Uterus (tissue), 4 donors: Measurements from ENCODE around the gene ASTN1. TPM values are rescaled to one million over a fixed set of nuclear protein-coding genes. Genes with fewer than 3 reads are reported as not detected.

Experiments used
- DNase-seq, 2 donors: peaks; one replicate each; pipeline ENCODE4 v3.0.0-alpha.2; 2019 to 2020
- H3K27ac ChIP-seq, 2 donors: fragments of 200-600 bp; sonication (generic); 1 replicate in 1 of 2; 2 replicates in 1 of 2; pipeline ENCODE4 v1.5.1; 2016 to 2018
- H3K27me3 ChIP-seq, 2 donors: fragments of 200-600 bp; sonication (generic); one replicate each; pipeline ENCODE4 v1.5.1; 2018 to 2019; ENCODE audit warnings: control low read depth in 1 of 2
- H3K36me3 ChIP-seq, 2 donors: fragments of 200-600 bp; sonication (generic); one replicate each; pipeline ENCODE4 v1.5.1; 2019; ENCODE audit warnings: control low read depth in 1 of 2
- H3K4me1 ChIP-seq, 2 donors: fragments of 200-600 bp; sonication (generic); one replicate each; pipeline ENCODE4 v1.5.1; 2018 to 2019; ENCODE audit warnings: control low read depth in 1 of 2
- H3K4me3 ChIP-seq, 2 donors: fragments of 200-600 bp; sonication (generic); 1 replicate in 1 of 2; 2 replicates in 1 of 2; pipeline ENCODE4 v1.5.1; 2018 to 2019; ENCODE audit warnings: mild to moderate bottlenecking in 1 of 2
- H3K9me3 ChIP-seq, 2 donors: fragments of 200-600 bp; sonication (generic); one replicate each; pipeline ENCODE4 v1.5.1; 2019; ENCODE audit warnings: control low read depth in 1 of 2
- CTCF ChIP-seq, 4 experiments: fragments of 200-600 bp in 2 of 4; fragments of 450-650 bp in 2 of 4; sonication (generic) in 2 of 4; IDR thresholded peaks; one replicate each; pipeline ENCODE4 v1.5.1; 2016 to 2019; ENCODE audit warnings: antibody characterized with exemption in 4 of 4, mild to moderate bottlenecking in 2 of 4, moderate library complexity in 1 of 4
- POLR2A ChIP-seq, 2 donors: fragments of 450-650 bp; IDR thresholded peaks; one replicate each; pipeline ENCODE4 v1.6.1; 2016; ENCODE audit warnings: antibody characterized with exemption in 2 of 2, mild to moderate bottlenecking in 1 of 2, moderate library complexity in 1 of 2
- intact Hi-C: fragments of 100-400 bp; cut with DNase I; formaldehyde crosslinking; loops from one replicate; pipeline ENCODE4 v1.15.1; 2023; ENCODE audit warnings: low total_unique reads
- total RNA-seq, 4 donors: library from RNA; depleted of rRNA in 3 of 4; stranded (reverse); fragments of >200 nt in 3 of 4; gene quantifications; one replicate each; pipeline versions ENCODE4 v1.1.0 to v1.2.4, GENCODE V29; 2014 to 2023
- donor health status: DM: yes; HTN: yes; CAD: no.

ASTN1 gene
- total RNA-seq, 4 donors from 2014 or later, result 0.29 to 42.7 (median 2.5) TPM

GRCh38 chr1:176849281-176849680 lies 315.2 kb downstream of the ASTN1 start:
- no peaks in the 10 kb centered on the region for H3K4me1 ChIP-seq
- TF ChIP-seq CTCF (IDR thresholded peaks at IDR 0.05), result no peak
- TF ChIP-seq POLR2A (IDR thresholded peaks at IDR 0.05), result no peak
- no peaks in the 10 kb centered on the region for H3K9me3 ChIP-seq
- no peaks in the 10 kb centered on the region for H3K27me3 ChIP-seq
- H3K36me3 ChIP-seq, result no peaks in the 10 kb centered on the region
- intact Hi-C loops, result no loop called here
- no peak overlapping the region for H3K4me3 ChIP-seq
- no peak overlapping the region for H3K27ac ChIP-seq
- no peak for DNase-seq

- no peaks in the 10 kb centered on the region for H3K27me3 ChIP-seq
- H3K4me3 ChIP-seq, result no peak overlapping the region
- no peaks in the 10 kb centered on the region for H3K9me3 ChIP-seq
- intact Hi-C loops, result no loop called here
- no peak overlapping the region for H3K27ac ChIP-seq
- TF ChIP-seq POLR2A (IDR thresholded peaks at IDR 0.05), result no peak
- TF ChIP-seq CTCF (IDR thresholded peaks at IDR 0.05), result no peak
- no peaks in the 10 kb centered on the region for H3K4me1 ChIP-seq
- no peaks in the 10 kb centered on the region for H3K36me3 ChIP-seq
- DNase-seq, result no peak
Observed at GRCh38 chr1:176847052-176847451, 317.5 kb downstream of the ASTN1 start.

GRCh38 chr1:176843352-176844297 lies 320.9 kb downstream of the ASTN1 start:
- intact Hi-C loops, result no loop called here
- Histone ChIP-seq H3K4me3 (no peak overlapping the region), H3K36me3 (no peaks in the 10 kb centered on the region), H3K27me3 (no peaks in the 10 kb centered on the region), H3K27ac (peak overlapping the region in 1 of 2 donors; percentile 38), H3K4me1 (no peaks in the 10 kb centered on the region), H3K9me3 (no peaks in the 10 kb centered on the region)
- TF ChIP-seq CTCF (IDR thresholded peaks at IDR 0.05), result peak; percentile 46 to 77 (median 56)
- no peak for TF ChIP-seq POLR2A (IDR thresholded peaks at IDR 0.05)
- peak; percentile 17 to 52 for DNase-seq

- intact Hi-C loops, result no loop called here
- H3K27ac ChIP-seq, result no peak overlapping the region
- TF ChIP-seq POLR2A (IDR thresholded peaks at IDR 0.05) (no peak), CTCF (IDR thresholded peaks at IDR 0.05) (no peak)
Observed at GRCh38 chr1:176841238-176841637, 323.3 kb downstream of the ASTN1 start.

GRCh38 chr1:176839216-176839615 lies 325.3 kb downstream of the ASTN1 start:
- no peaks in the 10 kb centered on the region for H3K27me3 ChIP-seq
- no peak overlapping the region for H3K4me3 ChIP-seq
- intact Hi-C loops, result no loop called here
- H3K27ac ChIP-seq, result no peak overlapping the region
- no peaks in the 10 kb centered on the region for H3K4me1 ChIP-seq
- no peak for DNase-seq
- no peaks in the 10 kb centered on the region for H3K9me3 ChIP-seq
- TF ChIP-seq CTCF (IDR thresholded peaks at IDR 0.05) (no peak), POLR2A (IDR thresholded peaks at IDR 0.05) (no peak)
- no peaks in the 10 kb centered on the region for H3K36me3 ChIP-seq

More at GRCh38 chr1:176841238-176841637, 323.3 kb downstream of the ASTN1 start:
- no peak for DNase-seq
- Histone ChIP-seq H3K9me3 (no peaks in the 10 kb centered on the region), H3K27me3 (no peaks in the 10 kb centered on the region), H3K4me1 (no peaks in the 10 kb centered on the region), H3K36me3 (no peaks in the 10 kb centered on the region), H3K4me3 (no peak overlapping the region)
